Loucy (cell line): ENCODE results near the gene LEPROT.

ENCODE experiments used
- CTCF ChIP-seq: fragments of 200-600 bp; sonication (generic); conservative IDR thresholded peaks from 2 replicates; pipeline ENCODE4 v1.5.1; 2014; ENCODE audit warnings: mild to moderate bottlenecking, antibody characterized with exemption, low read length
- EZH2phosphoT487 ChIP-seq: fragments of 200-600 bp; IDR thresholded peaks from 2 replicates; pipeline ENCODE4 v1.6.1; 2018; ENCODE audit warnings: antibody characterized with exemption, mild to moderate bottlenecking, moderate library complexity, borderline replicate concordance

GRCh38 chr1:65423884-65424572 lies 3.6 kb downstream of the LEPROT start:
- TF ChIP-seq CTCF (no peak), EZH2phosphoT487 (no peak)
